Coronary artery (tissue), 2 donors: ENCODE measurements around the gene SRCIN1.

ENCODE experiments used
- DNase-seq: peaks from one replicate; pipeline ENCODE4 v3.0.0-alpha.2; 2017; ENCODE audit warnings: low spot score
- H3K27ac ChIP-seq, 2 donors: fragments of 200-600 bp; sonication (generic); one replicate each; pipeline ENCODE4 v1.5.1; 2016 to 2019
- H3K4me3 ChIP-seq: fragments of 200-600 bp; sonication (generic); 2 replicates; pipeline ENCODE4 v1.5.1; 2016; ENCODE audit warnings: mild to moderate bottlenecking, moderate library complexity
- TF ChIP-seq, protein P1 (sequence below): fragments of 200-600 bp; sonication (generic); IDR thresholded peaks from one replicate; pipeline ENCODE4 v1.5.1; 2019; ENCODE audit warnings: antibody characterized with exemption

The SRCIN1 gene

GRCh38 chr17:38557396-38557795 is 48.4 kb downstream of the SRCIN1 start:
- no peak overlapping the region for H3K27ac ChIP-seq
- no peak for DNase-seq
- TF ChIP-seq, protein P1, sequence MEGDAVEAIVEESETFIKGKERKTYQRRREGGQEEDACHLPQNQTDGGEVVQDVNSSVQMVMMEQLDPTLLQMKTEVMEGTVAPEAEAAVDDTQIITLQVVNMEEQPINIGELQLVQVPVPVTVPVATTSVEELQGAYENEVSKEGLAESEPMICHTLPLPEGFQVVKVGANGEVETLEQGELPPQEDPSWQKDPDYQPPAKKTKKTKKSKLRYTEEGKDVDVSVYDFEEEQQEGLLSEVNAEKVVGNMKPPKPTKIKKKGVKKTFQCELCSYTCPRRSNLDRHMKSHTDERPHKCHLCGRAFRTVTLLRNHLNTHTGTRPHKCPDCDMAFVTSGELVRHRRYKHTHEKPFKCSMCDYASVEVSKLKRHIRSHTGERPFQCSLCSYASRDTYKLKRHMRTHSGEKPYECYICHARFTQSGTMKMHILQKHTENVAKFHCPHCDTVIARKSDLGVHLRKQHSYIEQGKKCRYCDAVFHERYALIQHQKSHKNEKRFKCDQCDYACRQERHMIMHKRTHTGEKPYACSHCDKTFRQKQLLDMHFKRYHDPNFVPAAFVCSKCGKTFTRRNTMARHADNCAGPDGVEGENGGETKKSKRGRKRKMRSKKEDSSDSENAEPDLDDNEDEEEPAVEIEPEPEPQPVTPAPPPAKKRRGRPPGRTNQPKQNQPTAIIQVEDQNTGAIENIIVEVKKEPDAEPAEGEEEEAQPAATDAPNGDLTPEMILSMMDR, result no peak
- peak overlapping the region; percentile 73 for H3K4me3 ChIP-seq

DNA sequence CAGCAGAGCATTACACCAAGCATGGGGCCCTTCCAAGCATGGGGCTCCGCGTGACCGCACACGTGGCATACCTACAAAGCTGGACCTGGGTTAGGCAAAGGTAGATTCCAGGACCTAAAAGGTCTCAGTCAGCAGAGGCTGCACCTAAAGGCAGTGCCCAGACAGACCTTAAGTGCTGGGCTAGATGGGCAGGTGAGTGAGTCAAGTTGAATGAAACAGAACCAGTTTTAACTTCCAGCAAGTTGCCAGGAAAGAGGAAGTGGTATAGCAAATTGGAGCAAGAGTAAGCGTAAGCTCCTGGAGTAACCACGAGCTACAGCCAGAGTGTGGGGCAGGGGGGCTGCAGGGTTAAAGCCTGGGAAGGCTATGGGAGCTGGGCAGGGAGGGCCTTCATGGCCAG is 49.5 kb downstream of the SRCIN1 start:
- DNase-seq, result no peak
- TF ChIP-seq, protein P1, result no peak
- no peak overlapping the region for H3K27ac ChIP-seq

GRCh38 chr17:38554430-38555350 is 51.1 kb downstream of the SRCIN1 start:
- Histone ChIP-seq H3K4me3 (no peak overlapping the region), H3K27ac (no peak overlapping the region)
- TF ChIP-seq, protein P1, result no peak
- DNase-seq, result no peak

More for the DNA sequence above, 49.5 kb downstream of the SRCIN1 start:
- no peak overlapping the region for H3K4me3 ChIP-seq

DNA sequence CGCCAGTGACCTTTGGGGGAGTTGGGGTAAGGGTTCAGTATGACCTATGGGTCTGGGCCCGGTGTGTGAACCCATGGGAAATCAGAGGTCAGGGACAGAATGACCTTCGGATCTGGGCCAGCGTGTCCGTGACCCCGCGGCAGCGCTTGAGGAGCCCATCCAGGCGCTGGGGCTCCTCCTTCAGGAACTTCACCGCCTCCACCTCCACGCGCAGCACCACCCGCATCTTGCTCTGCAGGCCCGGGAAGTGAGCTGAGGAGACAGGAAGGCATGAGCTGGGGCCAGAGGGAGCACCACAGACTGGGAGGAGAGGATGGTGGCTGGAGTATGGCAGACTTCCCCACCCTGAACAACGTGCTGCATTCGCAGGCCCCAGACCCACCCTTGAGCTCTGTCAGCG is 53.4 kb downstream of the SRCIN1 start:
- Histone ChIP-seq H3K27ac (no peak overlapping the region), H3K4me3 (no peak overlapping the region)
- DNase-seq, result no peak
- TF ChIP-seq, protein P1, result no peak

GRCh38 chr17:38551121-38551520 is 54.6 kb downstream of the SRCIN1 start:
- DNase-seq, result no peak
- H3K4me3 ChIP-seq, result no peak overlapping the region
- TF ChIP-seq, protein P1, result no peak
- H3K27ac ChIP-seq, result peak overlapping the region in 1 of 2 donors; percentile 4

GRCh38 chr17:38550661-38551060 is 55.1 kb downstream of the SRCIN1 start:
- DNase-seq, result no peak
- TF ChIP-seq, protein P1, result no peak
- no peak overlapping the region for H3K4me3 ChIP-seq
- peak overlapping the region in 1 of 2 donors; percentile 4 for H3K27ac ChIP-seq

GRCh38 chr17:38549285-38549684 is 56.5 kb downstream of the SRCIN1 start:
- TF ChIP-seq, protein P1, result no peak
- no peak overlapping the region for H3K4me3 ChIP-seq
- no peak overlapping the region for H3K27ac ChIP-seq
- DNase-seq, result no peak
